GM12878 (cell line): ENCODE measurements around the gene GPRIN1. TPM values are rescaled to one million over a fixed set of nuclear protein-coding genes. Genes with fewer than 3 reads are reported as not detected.

Source experiments
- ATAC-seq: fragments of 200-7000 bp; cut with Tn5 transposase; 3 replicates; pipeline ENCODE4 v1.9.1; 2020; ENCODE audit warnings: mild to moderate bottlenecking, moderate library complexity
- BruUV-seq: library from RNA; stranded (reverse); fragments of 400-500 nt; replicated peaks from 2 replicates; lab custom pipeline; 2021; lab: Mats Ljungman, UMichigan
- CTCF ChIA-PET: fragments of 300-600 bp; sonication (Branson Sonifier 250); formaldehyde crosslinking; extraction: SDS; loops from one replicate; lab custom pipeline; 2021; ENCODE audit warnings: inconsistent platforms; lab: Yijun Ruan, JAX
- POLR2A ChIA-PET: fragments of 350-600 bp; formaldehyde crosslinking; extraction: SDS; loops from one replicate; lab custom pipeline; 2021; ENCODE audit warnings: inconsistent platforms; lab: Charles Lee
- RAD21 ChIA-PET: fragments of 300-600 bp; sonication (Branson Sonifier 250); formaldehyde crosslinking; loops from one replicate; lab custom pipeline; 2023; ENCODE audit warnings: antibody characterized with exemption; ENCODE audit not compliant: unreplicated experiment; lab: Charles Lee
- SMC1A ChIA-PET: fragments of 300-600 bp; sonication (Branson Sonifier 250); formaldehyde crosslinking; loops from one replicate; lab custom pipeline; 2023; ENCODE audit not compliant: unreplicated experiment, uncharacterized antibody; lab: Charles Lee
- DNase-seq: peaks from one replicate; pipeline ENCODE4 v3.0.0-alpha.2; 2011; ENCODE audit warnings: low read depth, low spot score
- FAIRE-seq: peaks from 3 replicates; lab custom pipeline; 2011; peaks lifted over from hg19 to GRCh38; lab: Jason Lieb, UNC
- H2AFZ ChIP-seq: 2 replicates; pipeline ENCODE4 v1.6.0; 2011; ENCODE audit warnings: low read depth, low read length, control low read depth; ENCODE audit not compliant: control insufficient read depth
- H3K27ac ChIP-seq: 2 replicates; pipeline ENCODE4 v1.5.1; 2011; ENCODE audit warnings: control low read depth; ENCODE audit not compliant: control insufficient read depth, insufficient read depth
- H3K27me3 ChIP-seq, 2 experiments: replicated peaks in 1 of 2; 2 replicates each; pipeline versions ENCODE4 v1.6.0 to v1.6.1; 2011; ENCODE audit warnings: low read length in 1 of 2; ENCODE audit not compliant: control insufficient read depth in 2 of 2, insufficient read depth in 2 of 2
- H3K36me3 ChIP-seq, 2 experiments: 2 replicates each; pipeline ENCODE4 v1.5.1; 2011; ENCODE audit warnings: low read length in 1 of 2; ENCODE audit not compliant: control insufficient read depth in 2 of 2, insufficient read depth in 2 of 2
- H3K4me1 ChIP-seq: 2 replicates; pipeline ENCODE4 v1.6.1; 2011; ENCODE audit warnings: mild to moderate bottlenecking, low read length, moderate library complexity, mixed read lengths; ENCODE audit not compliant: control insufficient read depth, insufficient read depth
- H3K4me2 ChIP-seq: 2 replicates; pipeline ENCODE4 v1.6.0; 2011; ENCODE audit warnings: control low read depth; ENCODE audit not compliant: control insufficient read depth, insufficient read depth
- H3K4me3 ChIP-seq: fragments of 200-600 bp; sonication (generic); 2 replicates; pipeline ENCODE4 v1.5.1; 2016
- H3K79me2 ChIP-seq: 2 replicates; pipeline ENCODE4 v1.6.0; 2011; ENCODE audit warnings: low read length; ENCODE audit not compliant: control insufficient read depth, insufficient read depth
- H3K9ac ChIP-seq: 2 replicates; pipeline ENCODE4 v1.8.0; 2011; ENCODE audit warnings: low read length, control low read depth, mixed read lengths; ENCODE audit not compliant: control insufficient read depth, insufficient read depth
- H3K9me3 ChIP-seq: replicated peaks from 3 replicates; pipeline ENCODE4 v1.5.1; 2011; ENCODE audit warnings: mild to moderate bottlenecking, low read length; ENCODE audit not compliant: control insufficient read depth, insufficient read depth
- H4K20me1 ChIP-seq: 2 replicates; pipeline ENCODE4 v1.6.0; 2011; ENCODE audit not compliant: control insufficient read depth, insufficient read depth
- BACH1 ChIP-seq: fragments of 450-650 bp; IDR thresholded peaks from 2 replicates; pipeline ENCODE4 v1.6.1; 2017; ENCODE audit warnings: mild to moderate bottlenecking, borderline replicate concordance
- E2F8 ChIP-seq: fragments of 450-650 bp; IDR thresholded peaks from 2 replicates; pipeline ENCODE4 v1.6.1; 2018; ENCODE audit warnings: mild to moderate bottlenecking, low read depth, moderate library complexity; ENCODE audit not compliant: partially characterized antibody
- IKZF1 ChIP-seq: fragments of 450-650 bp; conservative IDR thresholded peaks from 2 replicates; pipeline ENCODE4 v1.6.1; 2017; ENCODE audit warnings: antibody characterized with exemption, mild to moderate bottlenecking
- MAX ChIP-seq: IDR thresholded peaks from 2 replicates; pipeline ENCODE4 v1.6.1; 2012; ENCODE audit warnings: low read depth, low read length, improper control_type of control experiment
- MYB ChIP-seq: fragments of 150-350 bp; IDR thresholded peaks from 2 replicates; pipeline ENCODE4 v1.6.1; 2014; ENCODE audit warnings: mild to moderate bottlenecking, low read depth, low read length, borderline replicate concordance
- NRF1 ChIP-seq: conservative IDR thresholded peaks from 2 replicates; pipeline ENCODE4 v1.6.1; 2011; ENCODE audit warnings: mild to moderate bottlenecking, low read depth, low read length, improper control_type of control experiment
- POU2F2 ChIP-seq: IDR thresholded peaks from 3 replicates; pipeline ENCODE4 v1.6.1; 2011; ENCODE audit warnings: low read depth, mild to moderate bottlenecking, low read length, borderline replicate concordance
- SUPT20H ChIP-seq: IDR thresholded peaks from 2 replicates; pipeline ENCODE4 v1.6.1; 2011; ENCODE audit warnings: low read depth, mild to moderate bottlenecking, low read length, moderate library complexity, borderline replicate concordance; ENCODE audit not compliant: control insufficient read depth
- ZSCAN29 ChIP-seq: fragments of 450-650 bp; IDR thresholded peaks from 2 replicates; pipeline ENCODE4 v1.6.1; 2017; ENCODE audit warnings: mild to moderate bottlenecking, moderate library complexity
- WGBS: methylation state at CpG from one replicate; pipeline ENCODE4 v1.1.6; 2016; ENCODE audit warnings: low lambda C conversion rate; ENCODE audit not compliant: insufficient replicate concordance, insufficient coverage; ENCODE audit errors: missing lambda C conversion rate; 5-methylcytosine and 5-hydroxymethylcytosine counted together
- in situ Hi-C: fragments of 300-500 bp; cut with MboI; formaldehyde crosslinking; loops from 9 replicates; pipeline ENCODE4 v1.14.3; 2018; ENCODE audit warnings: mixed read lengths
- intact Hi-C: fragments of 100-400 bp; cut with micrococcal nuclease; formaldehyde crosslinking; loops from one replicate; pipeline ENCODE4 v1.14.2; 2022; ENCODE audit not compliant: unreplicated experiment
- polyA plus RNA-seq, 11 experiments: library from polyadenylated mRNA; depleted of rRNA in 4 of 11; unstranded in 6 of 11; stranded (reverse) in 5 of 11; fragments of >200 nt; fragmentation: Nextera tagmentation in 4 of 11; fragmentation: Illumina TruSeq in 1 of 11; extraction: Ambion mirVana in 4 of 11; extraction: Trizol in 1 of 11; gene quantifications; 1 replicate in 1 of 11; 2 replicates in 10 of 11; pipeline versions ENCODE4 v1.2.1 to v1.2.3, GENCODE V29; 2011 to 2016; ENCODE audit warnings: inconsistent platforms in 2 of 11, missing spikeins in 2 of 11, low read depth in 1 of 11
- total RNA-seq, 4 experiments: library from RNA; depleted of rRNA in 3 of 4; stranded (reverse); fragments of >200 nt in 3 of 4; fragmentation: Illumina TruSeq in 1 of 4; extraction: Trizol in 1 of 4; gene quantifications; 2 replicates each; pipeline versions ENCODE4 v1.2.1 to v1.2.3, GENCODE V29; 2013 to 2021

Gene GPRIN1
- total and polyA plus RNA-seq, 10 of the 15 experiments (the other 5 are each of a cell fraction or from before 2014, with no cell fraction given), result 0.52 to 16.3 (median 4.5) TPM

GRCh38 chr5:176593273-176593869, 16.6 kb downstream of the GPRIN1 start:
- in situ Hi-C loops, result loop anchor here (25.0 kb wide), 1 partner anchor 856 kb away; no protein-coding TSS in a partner anchor
- 83% methylated on average over 12 of the region's 12 CpGs for WGBS

More at GRCh38 chr5:176593273-176593869, 16.6 kb downstream of the GPRIN1 start:
- DNase-seq (no peak), ATAC-seq (no peak), FAIRE-seq (no peak)
- ChIA-PET SMC1A (no interaction called here), RAD21 (no interaction called here), POLR2A (no interaction called here), CTCF (no interaction called here)
- Histone ChIP-seq H3K9me3 (no peaks in the 10 kb centered on the region; the same call in 2 of the 3 replicates), H3K36me3 (no peaks in the 10 kb centered on the region), H4K20me1 (no peaks in the 10 kb centered on the region), H3K4me2 (no peak overlapping the region), H3K27me3 (no peaks in the 10 kb centered on the region), H3K4me3 (no peak overlapping the region), H3K27ac (no peak overlapping the region), H3K9ac (no peak overlapping the region), H3K79me2 (no peaks in the 10 kb centered on the region), H2AFZ (no peak overlapping the region), H3K4me1 (no peaks in the 10 kb centered on the region)
- TF ChIP-seq SUPT20H, result no peak
- no peak for TF ChIP-seq E2F8
- TF ChIP-seq BACH1, result no peak
- TF ChIP-seq MYB, result no peak
- no peak for TF ChIP-seq ZSCAN29
- no peak for TF ChIP-seq POU2F2
- no peak for TF ChIP-seq NRF1
- no peak for TF ChIP-seq MAX
- no peak for TF ChIP-seq IKZF1
- intact Hi-C loops, result no loop called here
- BruUV-seq, result no TSS peak
